Measurements from ENCODE around the gene MPZL1. TPM values are rescaled to one million over a fixed set of nuclear protein-coding genes. Genes with fewer than 3 reads are reported as not detected.

The MPZL1 gene
- total and polyA plus RNA-seq, 2 of the 8 experiments (the other 6 are each of a cell fraction or from before 2014, with no cell fraction given) = 37.8 to 120 TPM

DNA sequence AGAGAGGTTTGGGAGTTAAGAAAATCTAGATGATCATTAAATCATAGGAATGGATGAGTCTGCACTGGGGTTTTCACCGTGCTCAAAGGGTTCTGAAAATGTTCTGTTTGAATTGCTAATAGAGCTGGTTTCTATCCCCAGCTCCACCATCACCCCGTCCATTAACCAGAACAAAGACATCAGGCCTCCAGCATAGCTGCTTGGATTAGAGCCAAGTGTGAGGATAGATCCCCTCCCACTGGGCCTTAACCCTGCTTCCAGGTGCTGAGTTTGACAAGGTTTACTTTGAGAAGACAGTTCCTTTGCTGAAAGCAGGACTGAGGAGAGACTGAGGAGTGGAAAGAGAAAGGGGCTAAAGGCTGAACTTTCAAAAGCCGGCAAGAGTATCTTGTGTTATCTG is 48.3 kb downstream of the MPZL1 start:
- peaks cover 0 to 3% (median 2%) of the 10 kb centered on the region in 4 experiments; a peak in 6 of 7 replicates for H3K27me3 ChIP-seq (replicated peaks in 1 of 4; ENCODE audit: control insufficient read depth in 3 of 4, extremely low read depth in 1 of 4, insufficient read depth in 3 of 4, low read length in 3 of 4)
- POLR2A ChIA-PET (ENCODE audit: partially characterized antibody) = no interaction called here
- no peaks in the 10 kb centered on the region for H3K23me2 ChIP-seq (ENCODE audit: low read depth, low read length)
- no peak overlapping the region for H3K56ac ChIP-seq (replicated peaks; ENCODE audit: insufficient read length, low read depth, low read length)
- H2AFZ ChIP-seq (ENCODE audit: low read length) = no peak overlapping the region
- no peak overlapping the region for H2BK20ac ChIP-seq (ENCODE audit: low read length)
- TF ChIP-seq TCF12 (IDR thresholded peaks at IDR 0.05; ENCODE audit: low read depth, low read length) (peak; percentile 94), GABPA (IDR thresholded peaks at IDR 0.05; ENCODE audit: borderline replicate concordance, insufficient read depth, low read length) (no peak), POU5F1 (IDR thresholded peaks at IDR 0.05; ENCODE audit: low read depth, low read length) (no peak), POLR2AphosphoS5 (IDR thresholded peaks at IDR 0.05; ENCODE audit: low read depth, low read length) (peak; percentile 86), NANOG (IDR thresholded peaks at IDR 0.05; ENCODE audit: insufficient read depth, low read depth, low read length, poor library complexity, severe bottlenecking) (peak; percentile 84)
- WGBS, 2 experiments (ENCODE audit: extremely low coverage in 1 of 2, insufficient coverage in 1 of 2, insufficient read length in 1 of 2, insufficient replicate concordance in 2 of 2, low coverage in 1 of 2, low lambda C conversion rate in 2 of 2, missing lambda C conversion rate in 1 of 2) = 98% methylated on average over 3 of the region's 3 CpGs; no CpG with 5 or more reads in 1 of the 2 experiments
- no peaks in the 10 kb centered on the region for H3K4me1 ChIP-seq (replicated peaks in 1 of 4; ENCODE audit: control insufficient read depth in 3 of 4, insufficient read depth in 4 of 4, low read length in 3 of 4)
- H3K27ac ChIP-seq (ENCODE audit: low read depth, low read length) = no peak overlapping the region
- H2AK5ac ChIP-seq (ENCODE audit: low read depth, low read length) = no peak overlapping the region
- FAIRE-seq (no peak), DNase-seq (ENCODE audit: low read depth in 1 of 2, low spot score in 2 of 2) (peak in 1 of 2 experiments; percentile 3)
- no peak overlapping the region for H4K91ac ChIP-seq (replicated peaks; ENCODE audit: insufficient read length, low read length)
- H2BK12ac ChIP-seq (ENCODE audit: low read depth, low read length) = no peak overlapping the region
- H3K4me2 ChIP-seq (ENCODE audit: insufficient read depth in 1 of 2, low read depth in 2 of 2, low read length in 2 of 2) = no peak overlapping the region
- no peaks in the 10 kb centered on the region for H3K9me3 ChIP-seq (ENCODE audit: insufficient read depth in 2 of 2, low read depth in 1 of 2, low read length in 1 of 2)
- no peaks in the 10 kb centered on the region for H3K79me2 ChIP-seq (ENCODE audit: control insufficient read depth in 1 of 2, insufficient read depth in 2 of 2, low read length in 2 of 2)
- H3K18ac ChIP-seq (ENCODE audit: extremely low read depth, low read length) = no peak overlapping the region
- CTCF ChIA-PET (ENCODE audit: partially characterized antibody) = interaction anchor here (0.7 to 2.5 kb wide), 4 partner anchors 18 to 82 kb away, joined by 3 to 9 read pairs (median 4); no protein-coding TSS in a partner anchor
- H4K8ac ChIP-seq (ENCODE audit: extremely low read depth, insufficient read depth, low read length) = no peak overlapping the region
- no peak overlapping the region for H3K4me3 ChIP-seq (ENCODE audit: extremely low read depth in 1 of 4, insufficient read depth in 2 of 4, low read depth in 3 of 4, low read length in 4 of 4)
- H3K9ac ChIP-seq (replicated peaks in 1 of 4; ENCODE audit: extremely low read depth in 1 of 4, low read depth in 3 of 4, low read length in 3 of 4) = no peak overlapping the region
- H3K4ac ChIP-seq (replicated peaks; ENCODE audit: insufficient read length, low read depth, low read length) = no peak overlapping the region
- H3K14ac ChIP-seq (ENCODE audit: insufficient read length) = no peak overlapping the region
- H3K36me3 ChIP-seq (ENCODE audit: control insufficient read depth in 2 of 4, insufficient read depth in 4 of 4, low read length in 3 of 4) = peaks cover 5 to 59% (median 27%) of the 10 kb centered on the region in 4 experiments; a peak in 7 of 8 replicates
- no peaks in the 10 kb centered on the region for H3K79me1 ChIP-seq (ENCODE audit: low read depth, low read length)
- no peak overlapping the region for H3K23ac ChIP-seq (ENCODE audit: insufficient read length)
- no peak overlapping the region for H2BK15ac ChIP-seq (ENCODE audit: low read length)
- no peak overlapping the region for H2BK120ac ChIP-seq (replicated peaks; ENCODE audit: low read depth, low read length)
- peaks cover 3 to 13% of the 10 kb centered on the region in 2 experiments for H4K20me1 ChIP-seq (replicated peaks in 1 of 2; ENCODE audit: control insufficient read depth in 1 of 2, insufficient read depth in 2 of 2, low read length in 2 of 2)
- H4K5ac ChIP-seq (ENCODE audit: insufficient read length, low read depth, low read length) = no peak overlapping the region
- no peak overlapping the region for H2BK5ac ChIP-seq (ENCODE audit: low read depth, low read length)
